Endothelial cell of umbilical vein (primary cell): ENCODE measurements around the gene GEMIN4. TPM values are rescaled to one million over a fixed set of nuclear protein-coding genes. Genes with fewer than 3 reads are reported as not detected.

Experiments
- BruUV-seq: library from RNA; stranded (reverse); fragments of 400-500 nt; replicated peaks from 2 replicates; lab custom pipeline; 2021; lab: Mats Ljungman, UMichigan
- CTCF ChIA-PET: fragments of 300-600, 350-600 bp; sonication (Branson Sonifier 250); formaldehyde crosslinking; loops from one replicate; lab custom pipeline; 2021; ENCODE audit warnings: antibody characterized with exemption, inconsistent platforms; lab: Charles Lee
- POLR2A ChIA-PET: fragments of 300-600, 350-600 bp; sonication (Branson Sonifier 250); formaldehyde crosslinking; loops from one replicate; lab custom pipeline; 2021; ENCODE audit warnings: antibody characterized with exemption, inconsistent platforms; lab: Charles Lee
- DNase-seq: peaks from one replicate; pipeline ENCODE4 v3.0.0-alpha.2; 2011; ENCODE audit warnings: low read depth, low spot score
- FAIRE-seq: peaks from 2 replicates; lab custom pipeline; 2011; peaks lifted over from hg19 to GRCh38; lab: Jason Lieb, UNC
- H2AFZ ChIP-seq: 2 replicates; pipeline ENCODE4 v1.6.0; 2012; ENCODE audit warnings: low read depth, low read length, control low read depth, inconsistent platforms
- H3K27ac ChIP-seq: 2 replicates; pipeline ENCODE4 v1.5.1; 2011; ENCODE audit warnings: low read depth, mild to moderate bottlenecking, control low read depth, low read length, moderate library complexity; ENCODE audit not compliant: insufficient read depth
- H3K27me3 ChIP-seq, 2 experiments: 2 replicates each; pipeline versions ENCODE4 v1.6.0 to v1.6.1; 2011; ENCODE audit warnings: low read length in 2 of 2, mixed read lengths in 1 of 2; ENCODE audit not compliant: control insufficient read depth in 2 of 2, insufficient read depth in 2 of 2
- H3K36me3 ChIP-seq, 2 experiments: 2 replicates in 1 of 2; 3 replicates in 1 of 2; pipeline ENCODE4 v1.5.1; 2011; ENCODE audit warnings: low read length in 2 of 2, mild to moderate bottlenecking in 1 of 2, moderate library complexity in 1 of 2; ENCODE audit not compliant: control insufficient read depth in 2 of 2, insufficient read depth in 2 of 2; ENCODE audit errors: extremely low read depth in 1 of 2
- H3K4me1 ChIP-seq: 3 replicates; pipeline ENCODE4 v1.5.1; 2011; ENCODE audit warnings: mild to moderate bottlenecking, low read length; ENCODE audit not compliant: control insufficient read depth, insufficient read depth; ENCODE audit errors: extremely low read depth
- H3K4me2 ChIP-seq: 2 replicates; pipeline ENCODE4 v1.6.1; 2011; ENCODE audit warnings: low read length, control low read depth, mixed read lengths; ENCODE audit not compliant: insufficient read depth
- H3K4me3 ChIP-seq, 3 experiments: fragments of 200-600 bp in 1 of 3; sonication (generic), shearing (Covaris generic) in 1 of 3; replicated peaks in 1 of 3; 2 replicates each; pipeline ENCODE4 v1.5.1; 2011 to 2016; ENCODE audit warnings: control low read depth in 3 of 3, low read length in 3 of 3, mild to moderate bottlenecking in 2 of 3, inconsistent platforms in 1 of 3, low read depth in 1 of 3, moderate library complexity in 1 of 3; ENCODE audit not compliant: insufficient read depth in 1 of 3
- H3K79me2 ChIP-seq: 2 replicates; pipeline ENCODE4 v1.6.0; 2012; ENCODE audit warnings: low read length, inconsistent platforms; ENCODE audit not compliant: control insufficient read depth, insufficient read depth
- H3K9ac ChIP-seq: replicated peaks from 2 replicates; pipeline ENCODE3; 2011; ENCODE audit warnings: low read length, control low read depth; ENCODE audit not compliant: insufficient read depth; ENCODE audit errors: extremely low read depth
- H3K9me1 ChIP-seq: replicated peaks from 3 replicates; pipeline ENCODE4 v1.6.0; 2011; ENCODE audit warnings: mild to moderate bottlenecking, low read length; ENCODE audit not compliant: control insufficient read depth, insufficient read depth; ENCODE audit errors: extremely low read depth
- H3K9me3 ChIP-seq: replicated peaks from 2 replicates; pipeline ENCODE4 v1.5.1; 2012; ENCODE audit warnings: low read length, inconsistent platforms; ENCODE audit not compliant: control insufficient read depth, insufficient read depth
- H4K20me1 ChIP-seq: replicated peaks from 2 replicates; pipeline ENCODE3; 2011; ENCODE audit warnings: mild to moderate bottlenecking, low read length; ENCODE audit not compliant: control insufficient read depth, insufficient read depth; ENCODE audit errors: extremely low read depth
- CTCF ChIP-seq, 2 donors: IDR thresholded peaks; 1 replicate in 1 of 2; 2 replicates in 1 of 2; pipeline ENCODE4 v1.5.1; 2011; ENCODE audit warnings: low read length in 2 of 2, mild to moderate bottlenecking in 2 of 2, moderate library complexity in 2 of 2, control low read depth in 1 of 2, inconsistent platforms in 1 of 2, low read depth in 1 of 2; ENCODE audit not compliant: insufficient read depth in 1 of 2; ENCODE audit errors: extremely low read depth in 1 of 2
- FOS ChIP-seq: IDR thresholded peaks from 2 replicates; pipeline ENCODE4 v1.6.1; 2011; ENCODE audit warnings: mild to moderate bottlenecking, low read length, moderate library complexity, borderline replicate concordance; ENCODE audit not compliant: insufficient read depth
- GATA2 ChIP-seq: IDR thresholded peaks from 2 replicates; pipeline ENCODE4 v1.7.0; 2011; ENCODE audit warnings: low read depth, mild to moderate bottlenecking, moderate library complexity, mixed read lengths, low read length; ENCODE audit not compliant: insufficient read length, insufficient read depth
- JUN ChIP-seq: IDR thresholded peaks from 2 replicates; pipeline ENCODE4 v1.6.1; 2011; ENCODE audit warnings: borderline replicate concordance, low read depth; ENCODE audit not compliant: insufficient read length, insufficient read depth
- MAX ChIP-seq: IDR thresholded peaks from 2 replicates; pipeline ENCODE4 v1.6.1; 2011; ENCODE audit not compliant: insufficient read depth, insufficient read length
- MYC ChIP-seq: IDR thresholded peaks from one replicate; pipeline ENCODE4 v1.6.1; 2011; ENCODE audit warnings: mild to moderate bottlenecking, low read depth, low read length
- POLR2A ChIP-seq: IDR thresholded peaks from 2 replicates; pipeline ENCODE4 v1.6.1; 2012; ENCODE audit warnings: low read depth, mild to moderate bottlenecking, control low read depth, low read length
- POLR2AphosphoS5 ChIP-seq: IDR thresholded peaks from 2 replicates; pipeline ENCODE4 v1.6.1; 2012; ENCODE audit warnings: low read depth, mild to moderate bottlenecking, control low read depth, low read length, moderate library complexity; ENCODE audit not compliant: insufficient read depth
- dilution Hi-C: fragments of 300-500 bp; cut with MboI; formaldehyde crosslinking; loops from one replicate; pipeline ENCODE4 v1.15.0; 2019; ENCODE audit warnings: low sequenced_read_pairs; ENCODE audit not compliant: extremely low pct_ligation_motif_present
- intact Hi-C: fragments of 100-400 bp; cut with micrococcal nuclease; formaldehyde crosslinking; loops from one replicate; pipeline ENCODE4 v1.10.0; 2022
- polyA plus RNA-seq, 4 experiments: library from polyadenylated mRNA; depleted of rRNA in 3 of 4; stranded (reverse) in 3 of 4; unstranded in 1 of 4; fragments of >200 nt; gene quantifications; 2 replicates each; pipeline versions ENCODE4 v1.2.1 to v1.2.3, GENCODE V29; 2011 to 2012; ENCODE audit warnings: missing spikeins in 1 of 4
- total RNA-seq: library from RNA; stranded (reverse); gene quantifications from 2 replicates; pipeline ENCODE4 v1.2.3, GENCODE V29; 2021

The GEMIN4 gene
- total and polyA plus RNA-seq, 2 donors (not counting 3 experiments of a cell fraction or from before 2014, with no cell fraction given), result 23.5 to 29.9 TPM

GRCh38 chr17:705863-706262 lies 46.2 kb downstream of the GEMIN4 start:
- CTCF ChIA-PET, result interaction anchor here (0.7 to 16.0 kb wide), 5 partner anchors 9 to 294 kb away, joined by 3 to 762 read pairs (median 3); a partner anchor contains a TSS
- no peak for TF ChIP-seq POLR2AphosphoS5
- no peak for TF ChIP-seq GATA2
- H3K9ac ChIP-seq, result no peak overlapping the region
- H4K20me1 ChIP-seq, result peaks cover under 1% of the 10 kb centered on the region
- no peaks in the 10 kb centered on the region for H3K9me3 ChIP-seq
- H3K79me2 ChIP-seq, result peaks cover 16% of the 10 kb centered on the region
- H3K4me1 ChIP-seq, result no peaks in the 10 kb centered on the region
- H3K4me3 ChIP-seq, result no peak overlapping the region
- no peaks in the 10 kb centered on the region for H3K27me3 ChIP-seq
- H2AFZ ChIP-seq, result no peak overlapping the region
- BruUV-seq, result no TSS peak
- H3K27ac ChIP-seq, result no peak overlapping the region
- H3K36me3 ChIP-seq, result peaks cover 6 to 7% of the 10 kb centered on the region in 2 experiments
- H3K9me1 ChIP-seq, result no peaks in the 10 kb centered on the region
- dilution Hi-C loops (no loop called here), intact Hi-C loops (no loop called here)
- no peak overlapping the region for H3K4me2 ChIP-seq
- FAIRE-seq (peak; percentile 55), DNase-seq (no peak)
- POLR2A ChIA-PET, result no interaction called here

GRCh38 chr17:705011-705410 lies 47.1 kb downstream of the GEMIN4 start:
- DNase-seq (no peak), FAIRE-seq (no peak)
- Histone ChIP-seq H3K4me2 (no peak overlapping the region), H4K20me1 (peaks cover 3% of the 10 kb centered on the region), H3K79me2 (peaks cover 14% of the 10 kb centered on the region), H3K27ac (no peak overlapping the region), H3K4me1 (no peaks in the 10 kb centered on the region), H3K4me3 (no peak overlapping the region), H3K27me3 (no peaks in the 10 kb centered on the region), H3K9me1 (no peaks in the 10 kb centered on the region), H3K36me3 (peaks cover 6 to 8% of the 10 kb centered on the region in 2 experiments), H3K9ac (no peak overlapping the region), H3K9me3 (no peaks in the 10 kb centered on the region), H2AFZ (no peak overlapping the region)
- dilution Hi-C loops (no loop called here), intact Hi-C loops (no loop called here)
- TF ChIP-seq CTCF (IDR thresholded peaks at IDR 0.05; ENCODE audit: extremely low read depth in 1 of 2, insufficient read depth in 1 of 2, low read depth in 1 of 2, low read length in 2 of 2), result no peak
- no peak for TF ChIP-seq JUN
- TF ChIP-seq MYC, result no peak
- TF ChIP-seq FOS, result no peak
- no peak for TF ChIP-seq GATA2
- TF ChIP-seq POLR2AphosphoS5, result no peak
- TF ChIP-seq MAX, result no peak
- no peak for TF ChIP-seq POLR2A
- ChIA-PET POLR2A (interaction anchor here (0.7 kb wide), 1 partner anchor 10 kb away, joined by 3 read pairs; the partner anchor contains the start of gene VPS53), CTCF (interaction anchor here (0.6 to 16.0 kb wide), 6 partner anchors 9 to 293 kb away, joined by 3 to 762 read pairs (median 3); a partner anchor contains a TSS)
- BruUV-seq, result no TSS peak
